Endothelial cell of umbilical vein (primary cell): Measurements from ENCODE around the gene MISP. TPM values are rescaled to one million over a fixed set of nuclear protein-coding genes. Genes with fewer than 3 reads are reported as not detected.

Source experiments
- BruUV-seq: library from RNA; stranded (reverse); fragments of 400-500 nt; replicated peaks from 2 replicates; lab custom pipeline; 2021; lab: Mats Ljungman, UMichigan
- CTCF ChIA-PET: fragments of 300-600, 350-600 bp; sonication (Branson Sonifier 250); formaldehyde crosslinking; loops from one replicate; lab custom pipeline; 2021; ENCODE audit warnings: antibody characterized with exemption, inconsistent platforms; lab: Charles Lee
- POLR2A ChIA-PET: fragments of 300-600, 350-600 bp; sonication (Branson Sonifier 250); formaldehyde crosslinking; loops from one replicate; lab custom pipeline; 2021; ENCODE audit warnings: antibody characterized with exemption, inconsistent platforms; lab: Charles Lee
- DNase-seq: peaks from one replicate; pipeline ENCODE4 v3.0.0-alpha.2; 2011; ENCODE audit warnings: low read depth, low spot score
- FAIRE-seq: peaks from 2 replicates; lab custom pipeline; 2011; peaks lifted over from hg19 to GRCh38; lab: Jason Lieb, UNC
- H2AFZ ChIP-seq: 2 replicates; pipeline ENCODE4 v1.6.0; 2012; ENCODE audit warnings: low read depth, low read length, control low read depth, inconsistent platforms
- H3K27ac ChIP-seq: 2 replicates; pipeline ENCODE4 v1.5.1; 2011; ENCODE audit warnings: low read depth, mild to moderate bottlenecking, control low read depth, low read length, moderate library complexity; ENCODE audit not compliant: insufficient read depth
- H3K27me3 ChIP-seq, 2 experiments: 2 replicates each; pipeline versions ENCODE4 v1.6.0 to v1.6.1; 2011; ENCODE audit warnings: low read length in 2 of 2, mixed read lengths in 1 of 2; ENCODE audit not compliant: control insufficient read depth in 2 of 2, insufficient read depth in 2 of 2
- H3K36me3 ChIP-seq, 2 experiments: 2 replicates in 1 of 2; 3 replicates in 1 of 2; pipeline ENCODE4 v1.5.1; 2011; ENCODE audit warnings: low read length in 2 of 2, mild to moderate bottlenecking in 1 of 2, moderate library complexity in 1 of 2; ENCODE audit not compliant: control insufficient read depth in 2 of 2, insufficient read depth in 2 of 2; ENCODE audit errors: extremely low read depth in 1 of 2
- H3K4me1 ChIP-seq: 3 replicates; pipeline ENCODE4 v1.5.1; 2011; ENCODE audit warnings: mild to moderate bottlenecking, low read length; ENCODE audit not compliant: control insufficient read depth, insufficient read depth; ENCODE audit errors: extremely low read depth
- H3K4me2 ChIP-seq: 2 replicates; pipeline ENCODE4 v1.6.1; 2011; ENCODE audit warnings: low read length, control low read depth, mixed read lengths; ENCODE audit not compliant: insufficient read depth
- H3K4me3 ChIP-seq, 3 experiments: fragments of 200-600 bp in 1 of 3; sonication (generic), shearing (Covaris generic) in 1 of 3; replicated peaks in 1 of 3; 2 replicates each; pipeline ENCODE4 v1.5.1; 2011 to 2016; ENCODE audit warnings: control low read depth in 3 of 3, low read length in 3 of 3, mild to moderate bottlenecking in 2 of 3, inconsistent platforms in 1 of 3, low read depth in 1 of 3, moderate library complexity in 1 of 3; ENCODE audit not compliant: insufficient read depth in 1 of 3
- H3K79me2 ChIP-seq: 2 replicates; pipeline ENCODE4 v1.6.0; 2012; ENCODE audit warnings: low read length, inconsistent platforms; ENCODE audit not compliant: control insufficient read depth, insufficient read depth
- H3K9ac ChIP-seq: replicated peaks from 2 replicates; pipeline ENCODE3; 2011; ENCODE audit warnings: low read length, control low read depth; ENCODE audit not compliant: insufficient read depth; ENCODE audit errors: extremely low read depth
- H3K9me1 ChIP-seq: replicated peaks from 3 replicates; pipeline ENCODE4 v1.6.0; 2011; ENCODE audit warnings: mild to moderate bottlenecking, low read length; ENCODE audit not compliant: control insufficient read depth, insufficient read depth; ENCODE audit errors: extremely low read depth
- H3K9me3 ChIP-seq: replicated peaks from 2 replicates; pipeline ENCODE4 v1.5.1; 2012; ENCODE audit warnings: low read length, inconsistent platforms; ENCODE audit not compliant: control insufficient read depth, insufficient read depth
- H4K20me1 ChIP-seq: replicated peaks from 2 replicates; pipeline ENCODE3; 2011; ENCODE audit warnings: mild to moderate bottlenecking, low read length; ENCODE audit not compliant: control insufficient read depth, insufficient read depth; ENCODE audit errors: extremely low read depth
- CTCF ChIP-seq, 2 donors: IDR thresholded peaks; 1 replicate in 1 of 2; 2 replicates in 1 of 2; pipeline ENCODE4 v1.5.1; 2011; ENCODE audit warnings: low read length in 2 of 2, mild to moderate bottlenecking in 2 of 2, moderate library complexity in 2 of 2, control low read depth in 1 of 2, inconsistent platforms in 1 of 2, low read depth in 1 of 2; ENCODE audit not compliant: insufficient read depth in 1 of 2; ENCODE audit errors: extremely low read depth in 1 of 2
- EZH2 ChIP-seq: IDR thresholded peaks from 2 replicates; pipeline ENCODE4 v1.6.1; 2012; ENCODE audit warnings: borderline replicate concordance, low read depth, mild to moderate bottlenecking, moderate library complexity, low read length, inconsistent platforms; ENCODE audit not compliant: severe bottlenecking
- FOS ChIP-seq: IDR thresholded peaks from 2 replicates; pipeline ENCODE4 v1.6.1; 2011; ENCODE audit warnings: mild to moderate bottlenecking, low read length, moderate library complexity, borderline replicate concordance; ENCODE audit not compliant: insufficient read depth
- GATA2 ChIP-seq: IDR thresholded peaks from 2 replicates; pipeline ENCODE4 v1.7.0; 2011; ENCODE audit warnings: low read depth, mild to moderate bottlenecking, moderate library complexity, mixed read lengths, low read length; ENCODE audit not compliant: insufficient read length, insufficient read depth
- JUN ChIP-seq: IDR thresholded peaks from 2 replicates; pipeline ENCODE4 v1.6.1; 2011; ENCODE audit warnings: borderline replicate concordance, low read depth; ENCODE audit not compliant: insufficient read length, insufficient read depth
- MAX ChIP-seq: IDR thresholded peaks from 2 replicates; pipeline ENCODE4 v1.6.1; 2011; ENCODE audit not compliant: insufficient read depth, insufficient read length
- MYC ChIP-seq: IDR thresholded peaks from one replicate; pipeline ENCODE4 v1.6.1; 2011; ENCODE audit warnings: mild to moderate bottlenecking, low read depth, low read length
- POLR2A ChIP-seq: IDR thresholded peaks from 2 replicates; pipeline ENCODE4 v1.6.1; 2012; ENCODE audit warnings: low read depth, mild to moderate bottlenecking, control low read depth, low read length
- POLR2AphosphoS5 ChIP-seq: IDR thresholded peaks from 2 replicates; pipeline ENCODE4 v1.6.1; 2012; ENCODE audit warnings: low read depth, mild to moderate bottlenecking, control low read depth, low read length, moderate library complexity; ENCODE audit not compliant: insufficient read depth
- dilution Hi-C: fragments of 300-500 bp; cut with MboI; formaldehyde crosslinking; loops from one replicate; pipeline ENCODE4 v1.15.0; 2019; ENCODE audit warnings: low sequenced_read_pairs; ENCODE audit not compliant: extremely low pct_ligation_motif_present
- intact Hi-C: fragments of 100-400 bp; cut with micrococcal nuclease; formaldehyde crosslinking; loops from one replicate; pipeline ENCODE4 v1.10.0; 2022
- polyA plus RNA-seq, 4 experiments: library from polyadenylated mRNA; depleted of rRNA in 3 of 4; stranded (reverse) in 3 of 4; unstranded in 1 of 4; fragments of >200 nt; gene quantifications; 2 replicates each; pipeline versions ENCODE4 v1.2.1 to v1.2.3, GENCODE V29; 2011 to 2012; ENCODE audit warnings: missing spikeins in 1 of 4
- total RNA-seq: library from RNA; stranded (reverse); gene quantifications from 2 replicates; pipeline ENCODE4 v1.2.3, GENCODE V29; 2021

The MISP gene
- total and polyA plus RNA-seq, 2 donors (not counting 3 experiments of a cell fraction or from before 2014, with no cell fraction given), result not detected

- Histone ChIP-seq H4K20me1 (no peaks in the 10 kb centered on the region), H3K9ac (no peak overlapping the region), H3K27me3 (no peaks in the 10 kb centered on the region), H2AFZ (no peak overlapping the region), H3K9me3 (no peaks in the 10 kb centered on the region), H3K27ac (no peak overlapping the region), H3K79me2 (no peaks in the 10 kb centered on the region), H3K4me2 (no peak overlapping the region), H3K36me3 (no peaks in the 10 kb centered on the region), H3K4me1 (no peaks in the 10 kb centered on the region), H3K4me3 (no peak overlapping the region), H3K9me1 (no peaks in the 10 kb centered on the region)
- dilution Hi-C loops (no loop called here), intact Hi-C loops (no loop called here)
- POLR2A ChIA-PET, result no interaction called here
- TF ChIP-seq POLR2A (no peak), CTCF (IDR thresholded peaks at IDR 0.05; ENCODE audit: extremely low read depth in 1 of 2, insufficient read depth in 1 of 2, low read depth in 1 of 2, low read length in 2 of 2) (no peak), GATA2 (no peak), FOS (no peak)
- BruUV-seq, result no TSS peak
- CTCF ChIA-PET, result interaction anchor here (1.3 kb wide), 1 partner anchor 20 kb away, joined by 3 read pairs; no protein-coding TSS in a partner anchor
- DNase-seq (no peak), FAIRE-seq (no peak)
These were observed 1.1 kb upstream of the MISP start for GRCh38 chr19:749811-750210.

- Histone ChIP-seq H3K9ac (no peak overlapping the region), H3K79me2 (no peaks in the 10 kb centered on the region), H3K27ac (no peak overlapping the region), H4K20me1 (no peaks in the 10 kb centered on the region), H3K36me3 (no peaks in the 10 kb centered on the region), H3K4me3 (no peak overlapping the region), H3K4me2 (no peak overlapping the region), H2AFZ (no peak overlapping the region), H3K27me3 (no peaks in the 10 kb centered on the region), H3K9me3 (no peaks in the 10 kb centered on the region), H3K4me1 (no peaks in the 10 kb centered on the region), H3K9me1 (no peaks in the 10 kb centered on the region)
- TF ChIP-seq POLR2A, result no peak
- TF ChIP-seq MYC, result no peak
- TF ChIP-seq FOS, result no peak
- TF ChIP-seq CTCF (IDR thresholded peaks at IDR 0.05; ENCODE audit: extremely low read depth in 1 of 2, insufficient read depth in 1 of 2, low read depth in 1 of 2, low read length in 2 of 2), result no peak
- no peak for TF ChIP-seq JUN
- TF ChIP-seq GATA2, result no peak
- no peak for TF ChIP-seq MAX
- no peak for TF ChIP-seq POLR2AphosphoS5
- TF ChIP-seq EZH2, result no peak
- no peak for DNase-seq
- BruUV-seq, result no TSS peak
- ChIA-PET CTCF (interaction anchor here (1.0 kb wide), 1 partner anchor 17 kb away, joined by 4 read pairs; no protein-coding TSS in a partner anchor), POLR2A (no interaction called here)
- peak; percentile 64 for FAIRE-seq
- dilution Hi-C loops (no loop called here), intact Hi-C loops (no loop called here)
These were observed 809 bp downstream of the MISP start for GRCh38 chr19:751501-752341.
